ENCODE data around the gene CLSTN3. TPM values are rescaled to one million over a fixed set of nuclear protein-coding genes. Genes with fewer than 3 reads are reported as not detected.

The CLSTN3 gene
- total and polyA plus RNA-seq, 4 donors, result 30.8 to 74.2 (median 37.0) TPM

GRCh38 chr12:7146228-7146627 lies 16.1 kb downstream of the CLSTN3 start:
- Histone ChIP-seq H3K27me3 (ENCODE audit: control insufficient read depth in 3 of 3, insufficient read depth in 3 of 3, low read length in 2 of 3) (no peaks in the 10 kb centered on the region), H3K4me1 (ENCODE audit: control insufficient read depth in 5 of 5, insufficient read depth in 5 of 5, low read length in 5 of 5) (peaks cover 0 to 8% (median 0%) of the 10 kb centered on the region in 5 donors), H3K4me3 (no peak overlapping the region), H3K9me3 (ENCODE audit: control insufficient read depth in 4 of 4, insufficient read depth in 3 of 4, low read length in 3 of 4) (peaks cover 0 to 3% (median 0%) of the 10 kb centered on the region in 4 donors), H3K36me3 (ENCODE audit: control insufficient read depth in 4 of 4, insufficient read depth in 4 of 4, low read length in 4 of 4) (peaks cover 0 to 28% (median 19%) of the 10 kb centered on the region in 4 donors), H3K27ac (ENCODE audit: low read depth in 1 of 2, low read length in 1 of 2) (no peak overlapping the region), H3K9ac (ENCODE audit: insufficient read depth in 1 of 2, low read length in 2 of 2) (no peak overlapping the region)
- 91 to 94% methylated on average over 7 of the region's 7 CpGs for WGBS, 2 donors
- no peak for TF ChIP-seq CTCF (IDR thresholded peaks at IDR 0.05; ENCODE audit: control extremely low read depth, extremely low read depth)
- no peak for ATAC-seq (ENCODE audit: insufficient read depth, low FRiP score)
- no peak for DNase-seq

GRCh38 chr12:7146906-7147305 lies 16.7 kb downstream of the CLSTN3 start:
- H3K9ac ChIP-seq (ENCODE audit: insufficient read depth in 1 of 2, low read length in 2 of 2), result no peak overlapping the region
- no peaks in the 10 kb centered on the region for H3K27me3 ChIP-seq (ENCODE audit: control insufficient read depth in 3 of 3, insufficient read depth in 3 of 3, low read length in 2 of 3)
- peaks cover 0 to 8% (median 0%) of the 10 kb centered on the region in 5 donors for H3K4me1 ChIP-seq (ENCODE audit: control insufficient read depth in 5 of 5, insufficient read depth in 5 of 5, low read length in 5 of 5)
- TF ChIP-seq CTCF (IDR thresholded peaks at IDR 0.05; ENCODE audit: control extremely low read depth, extremely low read depth), result no peak
- H3K9me3 ChIP-seq (ENCODE audit: control insufficient read depth in 4 of 4, insufficient read depth in 3 of 4, low read length in 3 of 4), result peaks cover 0 to 3% (median 0%) of the 10 kb centered on the region in 4 donors
- DNase-seq (no peak), ATAC-seq (ENCODE audit: insufficient read depth, low FRiP score) (no peak)
- 97 to 98% methylated on average over 7 of the region's 7 CpGs for WGBS, 2 donors
- peaks cover 0 to 27% (median 19%) of the 10 kb centered on the region in 4 donors for H3K36me3 ChIP-seq (ENCODE audit: control insufficient read depth in 4 of 4, insufficient read depth in 4 of 4, low read length in 4 of 4)
- no peak overlapping the region for H3K4me3 ChIP-seq
- H3K27ac ChIP-seq (ENCODE audit: low read depth in 1 of 2, low read length in 1 of 2), result no peak overlapping the region

GRCh38 chr12:7150356-7150755 lies 20.2 kb downstream of the CLSTN3 start:
- Histone ChIP-seq H3K27me3 (ENCODE audit: control insufficient read depth in 3 of 3, insufficient read depth in 3 of 3, low read length in 2 of 3) (no peaks in the 10 kb centered on the region), H3K9me3 (ENCODE audit: control insufficient read depth in 4 of 4, insufficient read depth in 3 of 4, low read length in 3 of 4) (no peaks in the 10 kb centered on the region), H3K27ac (ENCODE audit: low read depth in 1 of 2, low read length in 1 of 2) (peak overlapping the region in 1 of 2 donors; percentile 58), H3K9ac (ENCODE audit: insufficient read depth in 1 of 2, low read length in 2 of 2) (no peak overlapping the region), H3K4me3 (no peak overlapping the region), H3K4me1 (ENCODE audit: control insufficient read depth in 5 of 5, insufficient read depth in 5 of 5, low read length in 5 of 5) (peaks cover 0 to 10% (median 3%) of the 10 kb centered on the region in 5 donors), H3K36me3 (ENCODE audit: control insufficient read depth in 4 of 4, insufficient read depth in 4 of 4, low read length in 4 of 4) (peaks cover 0 to 22% (median 14%) of the 10 kb centered on the region in 4 donors)
- no peak for ATAC-seq (ENCODE audit: insufficient read depth, low FRiP score)
- DNase-seq, result no peak
- 79 to 86% methylated on average over 12 of the region's 12 CpGs for WGBS, 2 donors
- TF ChIP-seq CTCF (IDR thresholded peaks at IDR 0.05; ENCODE audit: control extremely low read depth, extremely low read depth), result no peak

GRCh38 chr12:7150841-7151240 lies 20.7 kb downstream of the CLSTN3 start:
- peaks cover 0 to 11% (median 7%) of the 10 kb centered on the region in 5 donors for H3K4me1 ChIP-seq (ENCODE audit: control insufficient read depth in 5 of 5, insufficient read depth in 5 of 5, low read length in 5 of 5)
- WGBS, 2 donors, result 92% methylated on average over 6 of the region's 6 CpGs
- no peak for DNase-seq
- no peaks in the 10 kb centered on the region for H3K27me3 ChIP-seq (ENCODE audit: control insufficient read depth in 3 of 3, insufficient read depth in 3 of 3, low read length in 2 of 3)
- H3K9me3 ChIP-seq (ENCODE audit: control insufficient read depth in 4 of 4, insufficient read depth in 3 of 4, low read length in 3 of 4), result no peaks in the 10 kb centered on the region
- H3K27ac ChIP-seq (ENCODE audit: low read depth in 1 of 2, low read length in 1 of 2), result peak overlapping the region in 1 of 2 donors; percentile 58
- TF ChIP-seq CTCF (IDR thresholded peaks at IDR 0.05; ENCODE audit: control extremely low read depth, extremely low read depth), result no peak
- no peak for ATAC-seq (ENCODE audit: insufficient read depth, low FRiP score)
- no peak overlapping the region for H3K4me3 ChIP-seq
- H3K36me3 ChIP-seq (ENCODE audit: control insufficient read depth in 4 of 4, insufficient read depth in 4 of 4, low read length in 4 of 4), result peaks cover 0 to 22% (median 14%) of the 10 kb centered on the region in 4 donors
- no peak overlapping the region for H3K9ac ChIP-seq (ENCODE audit: insufficient read depth in 1 of 2, low read length in 2 of 2)

Measured in lung (tissue), 12 donors.